HG02623 (cell line): Measurements from ENCODE around the gene PCDHGB6.
"Not testable (repeated sequence)": the region's sequence is repeated elsewhere in the genome, so short reads cannot be mapped to it uniquely, and the experiment has no call there.

Source experiments
- ATAC-seq: cut with Tn5 transposase; IDR thresholded peaks from one replicate; pipeline ENCODE4 v1.9.1; 2021; ENCODE audit warnings: moderate library complexity; ENCODE audit not compliant: unreplicated experiment

PCDHGB6 gene

GRCh38 chr5:141417494-141418172 is 9.8 kb downstream of the PCDHGB6 start, which contains the start of gene PCDHGB7:
TSS of gene PCDHGB7 (plus strand) at chr5:141417677. CDS start at chr5:141417860, 183 bp downstream.
- peak; percentile 76 for ATAC-seq

DNA sequence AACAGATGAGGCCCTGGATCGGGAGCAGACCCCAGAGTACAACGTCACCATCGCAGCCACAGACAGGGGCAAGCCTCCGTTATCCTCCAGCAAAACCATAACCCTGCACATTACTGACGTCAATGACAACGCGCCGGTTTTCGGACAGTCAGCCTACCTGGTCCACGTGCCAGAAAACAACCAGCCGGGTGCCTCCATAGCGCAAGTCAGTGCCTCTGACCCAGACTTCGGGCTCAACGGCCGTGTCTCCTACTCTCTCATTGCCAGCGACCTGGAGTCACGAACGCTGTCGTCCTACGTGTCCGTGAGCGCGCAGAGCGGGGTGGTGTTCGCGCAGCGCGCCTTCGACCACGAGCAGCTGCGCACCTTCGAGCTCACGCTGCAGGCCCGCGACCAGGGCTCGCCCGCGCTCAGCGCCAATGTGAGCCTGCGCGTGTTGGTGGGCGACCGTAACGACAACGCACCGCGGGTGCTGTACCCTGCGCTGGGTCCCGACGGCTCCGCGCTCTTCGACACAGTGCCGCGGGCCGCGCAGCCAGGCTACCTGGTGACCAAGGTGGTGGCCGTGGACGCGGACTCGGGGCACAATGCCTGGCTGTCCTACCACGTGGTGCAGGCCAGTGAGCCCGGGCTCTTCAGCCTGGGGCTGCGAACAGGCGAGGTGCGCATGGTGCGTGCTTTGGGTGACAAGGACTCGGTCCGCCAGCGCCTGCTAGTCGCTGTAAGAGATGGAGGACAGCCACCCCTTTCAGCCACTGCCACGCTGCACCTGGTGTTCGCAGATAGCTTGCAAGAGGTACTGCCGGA is 11.5 kb downstream of the PCDHGB6 start:
- no peak for ATAC-seq

DNA sequence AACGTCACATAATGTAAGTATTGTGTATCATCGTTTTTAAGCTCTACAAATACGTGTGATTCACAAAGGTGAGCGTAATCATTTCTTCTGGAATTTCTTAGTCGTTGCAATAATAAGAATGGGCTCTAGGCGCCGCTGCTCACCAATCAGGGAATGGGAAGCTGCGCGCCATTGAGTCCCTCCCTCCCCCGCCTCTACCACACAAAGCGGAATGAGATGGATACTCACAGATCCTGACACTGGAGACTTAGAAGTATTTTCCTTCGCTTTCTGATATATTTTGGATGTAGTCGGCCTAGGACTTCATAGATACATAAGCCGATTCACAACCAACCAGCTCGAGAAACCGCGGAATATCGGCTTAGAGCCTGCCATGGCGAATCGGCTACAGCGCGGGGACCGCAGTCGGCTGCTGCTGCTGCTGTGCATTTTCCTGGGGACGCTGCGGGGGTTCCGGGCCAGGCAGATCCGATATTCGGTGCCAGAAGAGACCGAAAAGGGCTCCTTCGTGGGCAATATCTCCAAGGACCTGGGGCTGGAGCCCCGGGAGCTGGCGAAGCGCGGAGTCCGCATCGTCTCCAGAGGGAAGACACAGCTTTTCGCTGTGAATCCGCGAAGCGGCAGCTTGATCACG is 13.2 kb downstream of the PCDHGB6 start, which contains the start of gene PCDHGA11:
PCDHGA11 (plus strand) TSS at position 197 of the 634 bp plus-strand sequence; CDS start at position 374, 177 bp downstream.
- no peak for ATAC-seq

DNA sequence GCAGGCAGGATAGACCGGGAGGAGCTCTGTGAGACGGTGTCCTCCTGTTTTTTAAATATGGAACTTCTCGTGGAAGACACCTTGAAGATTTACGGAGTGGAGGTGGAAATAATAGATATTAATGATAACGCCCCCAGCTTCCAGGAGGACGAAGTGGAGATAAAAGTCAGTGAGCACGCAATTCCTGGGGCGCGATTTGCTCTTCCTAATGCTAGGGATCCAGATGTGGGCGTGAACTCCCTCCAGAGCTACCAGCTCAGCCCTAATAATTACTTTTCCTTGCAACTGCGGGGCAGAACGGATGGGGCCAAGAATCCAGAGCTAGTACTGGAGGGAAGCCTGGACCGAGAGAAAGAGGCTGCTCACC is 13.7 kb downstream of the PCDHGB6 start:
- no peak for ATAC-seq

DNA sequence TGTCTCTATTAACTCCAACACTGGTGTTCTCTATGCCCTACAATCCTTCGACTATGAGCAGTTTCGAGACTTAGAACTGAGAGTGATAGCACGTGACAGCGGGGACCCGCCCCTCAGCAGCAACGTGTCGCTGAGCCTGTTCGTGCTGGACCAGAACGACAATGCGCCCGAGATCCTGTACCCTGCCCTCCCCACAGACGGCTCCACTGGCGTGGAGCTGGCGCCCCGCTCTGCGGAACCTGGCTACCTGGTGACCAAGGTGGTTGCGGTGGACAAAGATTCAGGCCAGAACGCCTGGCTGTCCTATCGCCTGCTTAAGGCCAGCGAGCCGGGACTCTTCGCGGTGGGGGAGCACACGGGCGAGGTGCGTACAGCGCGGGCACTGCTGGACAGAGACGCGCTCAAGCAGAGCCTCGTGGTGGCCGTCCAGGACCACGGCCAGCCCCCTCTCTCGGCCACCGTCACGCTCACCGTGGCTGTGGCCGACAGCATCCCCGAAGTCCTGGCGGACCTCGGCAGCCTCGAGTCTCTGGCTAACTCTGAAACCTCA is 15.0 kb downstream of the PCDHGB6 start:
- no peak for ATAC-seq

DNA sequence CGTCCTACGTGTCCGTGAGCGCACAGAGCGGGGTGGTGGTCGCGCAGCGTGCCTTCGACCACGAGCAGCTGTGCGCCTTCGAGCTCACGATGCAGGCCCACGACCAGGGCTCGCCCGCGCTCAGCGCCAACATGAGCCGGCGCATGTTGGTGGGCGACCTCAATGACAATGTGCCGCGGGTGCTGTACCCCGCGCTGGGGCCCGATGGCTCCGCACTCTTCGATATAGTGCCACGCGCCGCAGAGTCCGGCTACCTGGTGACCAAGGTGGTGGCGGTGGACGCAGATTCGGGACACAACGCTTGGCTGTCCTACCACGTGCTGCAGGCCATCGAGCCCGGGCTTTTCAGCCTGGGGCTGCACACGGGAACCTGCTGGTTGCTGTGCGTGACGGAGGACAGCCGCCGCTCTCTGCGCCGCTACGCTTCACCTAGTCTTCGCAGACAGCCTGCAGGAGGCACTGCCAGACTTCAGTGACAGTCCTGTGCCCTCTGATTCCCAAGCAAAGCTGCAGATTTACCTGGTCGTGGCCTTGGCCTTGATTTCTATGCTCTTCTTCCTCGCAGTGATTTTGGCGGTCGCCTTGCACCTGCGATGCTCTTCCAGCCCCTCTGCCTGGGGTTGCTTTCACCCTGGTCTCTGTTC is 20.1 kb downstream of the PCDHGB6 start:
- no peak for ATAC-seq

DNA sequence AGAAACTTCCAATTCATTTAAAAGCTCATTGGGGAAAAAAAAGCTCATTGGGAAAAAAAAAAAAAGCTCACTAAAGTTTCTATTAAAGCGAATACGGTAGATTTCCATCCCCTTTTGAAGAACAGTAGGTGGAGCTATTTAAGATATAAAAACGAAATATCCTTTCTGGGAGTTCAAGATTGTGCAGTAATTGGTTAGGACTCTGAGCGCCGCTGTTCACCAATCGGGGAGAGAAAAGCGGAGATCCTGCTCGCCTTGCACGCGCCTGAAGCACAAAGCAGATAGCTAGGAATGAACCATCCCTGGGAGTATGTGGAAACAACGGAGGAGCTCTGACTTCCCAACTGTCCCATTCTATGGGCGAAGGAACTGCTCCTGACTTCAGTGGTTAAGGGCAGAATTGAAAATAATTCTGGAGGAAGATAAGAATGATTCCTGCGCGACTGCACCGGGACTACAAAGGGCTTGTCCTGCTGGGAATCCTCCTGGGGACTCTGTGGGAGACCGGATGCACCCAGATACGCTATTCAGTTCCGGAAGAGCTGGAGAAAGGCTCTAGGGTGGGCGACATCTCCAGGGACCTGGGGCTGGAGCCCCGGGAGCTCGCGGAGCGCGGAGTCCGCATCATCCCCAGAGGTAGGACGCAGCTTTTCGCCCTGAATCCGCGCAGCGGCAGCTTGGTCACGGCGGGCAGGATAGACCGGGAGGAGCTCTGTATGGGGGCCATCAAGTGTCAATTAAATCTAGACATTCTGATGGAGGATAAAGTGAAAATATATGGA is 22.7 kb downstream of the PCDHGB6 start, which contains the start of gene PCDHGA12:
PCDHGA12 (plus strand) TSS at position 176 of the 782 bp plus-strand sequence; CDS start at position 429, 253 bp downstream.
- ATAC-seq = peak; percentile 76

- peak; percentile 43 for ATAC-seq
Observed at GRCh38 chr5:141431286-141431685, 23.5 kb downstream of the PCDHGB6 start.

DNA sequence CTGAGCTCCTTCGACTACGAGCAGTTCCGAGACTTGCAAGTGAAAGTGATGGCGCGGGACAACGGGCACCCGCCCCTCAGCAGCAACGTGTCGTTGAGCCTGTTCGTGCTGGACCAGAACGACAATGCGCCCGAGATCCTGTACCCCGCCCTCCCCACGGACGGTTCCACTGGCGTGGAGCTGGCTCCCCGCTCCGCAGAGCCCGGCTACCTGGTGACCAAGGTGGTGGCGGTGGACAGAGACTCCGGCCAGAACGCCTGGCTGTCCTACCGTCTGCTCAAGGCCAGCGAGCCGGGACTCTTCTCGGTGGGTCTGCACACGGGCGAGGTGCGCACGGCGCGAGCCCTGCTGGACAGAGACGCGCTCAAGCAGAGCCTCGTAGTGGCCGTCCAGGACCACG is 24.5 kb downstream of the PCDHGB6 start:
- not testable (repeated sequence) for ATAC-seq

GRCh38 chr5:141432726-141433125 is 24.9 kb downstream of the PCDHGB6 start:
- not testable (repeated sequence) for ATAC-seq

GRCh38 chr5:141434006-141434405 is 26.2 kb downstream of the PCDHGB6 start:
- ATAC-seq = no peak

GRCh38 chr5:141437221-141437620 is 29.4 kb downstream of the PCDHGB6 start:
- ATAC-seq = no peak

GRCh38 chr5:141439411-141440141 is 31.8 kb downstream of the PCDHGB6 start:
- no peak for ATAC-seq

DNA sequence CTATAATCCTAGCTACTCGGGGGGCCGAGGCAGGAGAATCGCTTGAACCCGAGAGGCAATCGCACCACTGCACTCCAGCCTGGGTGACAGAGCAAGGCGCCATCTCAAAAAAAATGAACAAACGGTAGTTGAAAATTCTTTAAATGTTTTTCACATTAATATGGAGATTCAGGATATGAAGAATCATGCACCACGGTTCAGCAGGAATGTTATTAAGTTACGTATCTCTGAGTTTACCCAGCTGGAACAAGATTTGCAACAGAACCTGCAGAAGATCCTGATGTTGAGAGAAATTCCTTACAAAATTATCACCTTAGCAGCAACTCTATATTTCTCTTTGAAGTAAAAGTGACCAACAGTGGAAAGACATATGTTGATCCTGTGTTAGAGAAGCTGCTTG is 32.5 kb downstream of the PCDHGB6 start:
- ATAC-seq = no peak

GRCh38 chr5:141441571-141442170 is 33.9 kb downstream of the PCDHGB6 start:
- ATAC-seq = no peak
